H1 (cell line): ENCODE results near the gene MYO16. TPM values are rescaled to one million over a fixed set of nuclear protein-coding genes. Genes with fewer than 3 reads are reported as not detected.

ENCODE experiments used
- CTCF ChIA-PET: fragments of 300-600 bp; sonication (Branson Sonifier 250); formaldehyde crosslinking; loops from one replicate; lab custom pipeline; 2021; ENCODE audit not compliant: partially characterized antibody; lab: Charles Lee
- POLR2A ChIA-PET: fragments of 300-600 bp; sonication (Branson Sonifier 250); formaldehyde crosslinking; loops from one replicate; lab custom pipeline; 2021; ENCODE audit warnings: inconsistent platforms; ENCODE audit not compliant: partially characterized antibody; lab: Charles Lee
- DNase-seq, 2 experiments: peaks; one replicate each; pipeline versions ENCODE4 v3.0.0 to v3.0.0-alpha.2; 2010 to 2022; ENCODE audit warnings: low spot score in 2 of 2, low read depth in 1 of 2, mixed read lengths in 1 of 2
- FAIRE-seq: peaks from 2 replicates; lab custom pipeline; 2011; peaks lifted over from hg19 to GRCh38; lab: Jason Lieb, UNC
- H2AFZ ChIP-seq: 2 replicates; pipeline ENCODE4 v1.8.1; 2012; ENCODE audit warnings: low read length, inconsistent platforms
- H2AK5ac ChIP-seq: 2 replicates; pipeline ENCODE4 v1.6.1; 2013; ENCODE audit warnings: low read depth, low read length
- H2BK120ac ChIP-seq: replicated peaks from 2 replicates; pipeline ENCODE3; 2013; ENCODE audit warnings: low read depth, low read length, inconsistent platforms
- H2BK12ac ChIP-seq: 2 replicates; pipeline ENCODE4 v1.6.1; 2013; ENCODE audit warnings: low read depth, low read length
- H2BK15ac ChIP-seq: 2 replicates; pipeline ENCODE4 v1.6.1; 2013; ENCODE audit warnings: low read length
- H2BK20ac ChIP-seq: 2 replicates; pipeline ENCODE4 v1.6.1; 2013; ENCODE audit warnings: low read length
- H2BK5ac ChIP-seq: 2 replicates; pipeline ENCODE4 v1.6.1; 2013; ENCODE audit warnings: low read depth, low read length
- H3K14ac ChIP-seq: 2 replicates; pipeline ENCODE4 v1.6.1; 2013; ENCODE audit warnings: inconsistent platforms; ENCODE audit not compliant: insufficient read length
- H3K18ac ChIP-seq: 2 replicates; pipeline ENCODE4 v1.6.1; 2013; ENCODE audit warnings: low read length; ENCODE audit errors: extremely low read depth
- H3K23ac ChIP-seq: 2 replicates; pipeline ENCODE4 v1.6.1; 2013; ENCODE audit warnings: inconsistent platforms; ENCODE audit not compliant: insufficient read length
- H3K23me2 ChIP-seq: 2 replicates; pipeline ENCODE4 v1.6.1; 2013; ENCODE audit warnings: low read depth, low read length
- H3K27ac ChIP-seq: 2 replicates; pipeline ENCODE4 v1.6.1; 2011; ENCODE audit warnings: low read depth, low read length, inconsistent platforms
- H3K27me3 ChIP-seq, 4 experiments: replicated peaks in 1 of 4; 1 replicate in 1 of 4; 2 replicates in 3 of 4; pipeline versions ENCODE4 v1.6.1 to v1.8.1; 2011 to 2013; ENCODE audit warnings: low read length in 3 of 4, mild to moderate bottlenecking in 3 of 4, inconsistent platforms in 2 of 4, mixed read lengths in 2 of 4, moderate library complexity in 1 of 4; ENCODE audit not compliant: control insufficient read depth in 3 of 4, insufficient read depth in 3 of 4; ENCODE audit errors: extremely low read depth in 1 of 4
- H3K36me3 ChIP-seq, 4 experiments: 2 replicates each; pipeline versions ENCODE4 v1.6.1 to v1.8.1; 2011 to 2013; ENCODE audit warnings: mild to moderate bottlenecking in 4 of 4, low read length in 3 of 4, moderate library complexity in 2 of 4, control low read depth in 1 of 4, inconsistent platforms in 1 of 4; ENCODE audit not compliant: insufficient read depth in 4 of 4, control insufficient read depth in 2 of 4
- H3K4ac ChIP-seq: replicated peaks from 2 replicates; pipeline ENCODE3; 2013; ENCODE audit warnings: low read length, low read depth, mixed read lengths, inconsistent platforms; ENCODE audit not compliant: insufficient read length
- H3K4me1 ChIP-seq, 4 experiments: replicated peaks in 1 of 4; 1 replicate in 1 of 4; 2 replicates in 3 of 4; pipeline versions ENCODE4 v1.6.1 to v1.8.1; 2011 to 2013; ENCODE audit warnings: low read length in 3 of 4, inconsistent platforms in 2 of 4, mixed read lengths in 1 of 4; ENCODE audit not compliant: insufficient read depth in 4 of 4, control insufficient read depth in 3 of 4
- H3K4me2 ChIP-seq, 2 experiments: 2 replicates each; pipeline versions ENCODE4 v1.6.1 to v1.8.1; 2011 to 2013; ENCODE audit warnings: low read depth in 2 of 2, low read length in 2 of 2, control low read depth in 1 of 2, inconsistent platforms in 1 of 2, mild to moderate bottlenecking in 1 of 2; ENCODE audit not compliant: insufficient read depth in 1 of 2
- H3K4me3 ChIP-seq, 4 experiments: fragments of 200-600, 300-600 bp in 1 of 4; sonication (generic), shearing (Covaris generic), sonication (Bioruptor Twin) in 1 of 4; 2 replicates each; pipeline versions ENCODE4 v1.5.1 to v1.8.1; 2011 to 2016; ENCODE audit warnings: low read length in 4 of 4, low read depth in 3 of 4, control low read depth in 2 of 4, inconsistent platforms in 2 of 4, mild to moderate bottlenecking in 2 of 4, mixed read lengths in 1 of 4, moderate library complexity in 1 of 4; ENCODE audit not compliant: insufficient read depth in 2 of 4; ENCODE audit errors: extremely low read depth in 1 of 4
- H3K56ac ChIP-seq: replicated peaks from 2 replicates; pipeline ENCODE3; 2013; ENCODE audit warnings: low read depth, mild to moderate bottlenecking, mixed read lengths, low read length, inconsistent platforms; ENCODE audit not compliant: insufficient read length
- H3K79me1 ChIP-seq: 2 replicates; pipeline ENCODE4 v1.6.1; 2013; ENCODE audit warnings: low read depth, low read length, control low read depth
- H3K79me2 ChIP-seq, 2 experiments: 2 replicates each; pipeline versions ENCODE4 v1.6.1 to v1.8.1; 2012 to 2013; ENCODE audit warnings: low read length in 2 of 2, mild to moderate bottlenecking in 2 of 2, inconsistent platforms in 1 of 2; ENCODE audit not compliant: insufficient read depth in 2 of 2, control insufficient read depth in 1 of 2
- H3K9ac ChIP-seq, 4 experiments: replicated peaks in 1 of 4; 1 replicate in 1 of 4; 2 replicates in 3 of 4; pipeline versions ENCODE4 v1.6.1 to v1.8.1; 2011 to 2013; ENCODE audit warnings: low read depth in 3 of 4, low read length in 3 of 4, control low read depth in 2 of 4, mild to moderate bottlenecking in 2 of 4, moderate library complexity in 2 of 4, inconsistent platforms in 1 of 4; ENCODE audit errors: extremely low read depth in 1 of 4
- H3K9me3 ChIP-seq, 2 experiments: 2 replicates each; pipeline versions ENCODE4 v1.6.1 to v1.8.1; 2012 to 2013; ENCODE audit warnings: mild to moderate bottlenecking in 2 of 2, moderate library complexity in 2 of 2, control low read depth in 1 of 2, inconsistent platforms in 1 of 2, low read depth in 1 of 2, low read length in 1 of 2, mixed read lengths in 1 of 2; ENCODE audit not compliant: insufficient read depth in 2 of 2
- H4K20me1 ChIP-seq, 2 experiments: replicated peaks in 1 of 2; 2 replicates each; pipeline versions ENCODE3 to v1.8.1; 2011 to 2013; ENCODE audit warnings: inconsistent platforms in 2 of 2, low read length in 2 of 2, mild to moderate bottlenecking in 1 of 2; ENCODE audit not compliant: insufficient read depth in 2 of 2, control insufficient read depth in 1 of 2
- H4K5ac ChIP-seq: 2 replicates; pipeline ENCODE4 v1.6.1; 2013; ENCODE audit warnings: low read length, low read depth, mixed read lengths, inconsistent platforms; ENCODE audit not compliant: insufficient read length
- H4K8ac ChIP-seq: 2 replicates; pipeline ENCODE4 v1.8.0; 2013; ENCODE audit warnings: mild to moderate bottlenecking, moderate library complexity, low read length, inconsistent platforms; ENCODE audit not compliant: insufficient read depth; ENCODE audit errors: extremely low read depth
- H4K91ac ChIP-seq: replicated peaks from 2 replicates; pipeline ENCODE3; 2013; ENCODE audit warnings: low read length, mixed read lengths, inconsistent platforms; ENCODE audit not compliant: insufficient read length
- BRCA1 ChIP-seq: IDR thresholded peaks from 2 replicates; pipeline ENCODE4 v1.6.1; 2012; ENCODE audit warnings: low read depth, low read length, improper control_type of control experiment
- GTF2F1 ChIP-seq: IDR thresholded peaks from 2 replicates; pipeline ENCODE4 v1.6.1; 2012; ENCODE audit warnings: low read depth, low read length, improper control_type of control experiment, borderline replicate concordance
- HDAC2 ChIP-seq, 2 experiments: fragments of 300-600 bp in 1 of 2; sonication (generic) in 1 of 2; IDR thresholded peaks; 2 replicates each; pipeline ENCODE4 v1.6.1; 2011 to 2012; ENCODE audit warnings: low read depth in 2 of 2, low read length in 2 of 2, mild to moderate bottlenecking in 2 of 2, moderate library complexity in 2 of 2, borderline replicate concordance in 1 of 2, inconsistent platforms in 1 of 2
- HDAC6 ChIP-seq: IDR thresholded peaks from one replicate; pipeline ENCODE4 v1.7.1; 2012; ENCODE audit warnings: low read depth, mild to moderate bottlenecking, inconsistent platforms, low read length, moderate library complexity
- JUN ChIP-seq: IDR thresholded peaks from 2 replicates; pipeline ENCODE4 v1.6.1; 2011; ENCODE audit warnings: low read depth, mild to moderate bottlenecking, improper control_type of control experiment, low read length
- MAX ChIP-seq: IDR thresholded peaks from 2 replicates; pipeline ENCODE4 v1.6.1; 2012; ENCODE audit warnings: inconsistent platforms
- NRF1 ChIP-seq: IDR thresholded peaks from 2 replicates; pipeline ENCODE4 v1.6.1; 2011; ENCODE audit warnings: mild to moderate bottlenecking, low read depth, low read length, improper control_type of control experiment
- PHF8 ChIP-seq: fragments of 200-600 bp; sonication (generic); conservative IDR thresholded peaks from 2 replicates; pipeline ENCODE4 v1.7.1; 2012; ENCODE audit warnings: low read depth, mild to moderate bottlenecking, inconsistent platforms, low read length, moderate library complexity
- POU5F1 ChIP-seq: IDR thresholded peaks from 2 replicates; pipeline ENCODE4 v1.6.1; 2011; ENCODE audit warnings: low read depth, mild to moderate bottlenecking, low read length, moderate library complexity
- SIN3A ChIP-seq, 2 experiments: IDR thresholded peaks in 1 of 2; conservative IDR thresholded peaks in 1 of 2; 2 replicates each; pipeline ENCODE4 v1.6.1; 2011 to 2012; ENCODE audit warnings: low read length in 2 of 2, improper control_type of control experiment in 1 of 2, low read depth in 1 of 2, mild to moderate bottlenecking in 1 of 2
- TAF1 ChIP-seq: IDR thresholded peaks from 2 replicates; pipeline ENCODE4 v1.6.1; 2011; ENCODE audit warnings: mild to moderate bottlenecking, low read depth, low read length
- TEAD4 ChIP-seq: IDR thresholded peaks from 2 replicates; pipeline ENCODE4 v1.6.1; 2012; ENCODE audit warnings: low read depth, low read length, inconsistent platforms, mixed read lengths
- WGBS, 2 experiments: shearing (Covaris generic) in 1 of 2; methylation state at CpG; one replicate each; pipeline versions ENCODE4 v1.1.6 to v1.1.7; 2013 to 2015; ENCODE audit warnings: low lambda C conversion rate in 2 of 2, mixed read lengths in 2 of 2, inconsistent platforms in 1 of 2, low coverage in 1 of 2, missing lambda C conversion rate in 1 of 2; ENCODE audit not compliant: insufficient replicate concordance in 2 of 2, insufficient coverage in 1 of 2, insufficient read length in 1 of 2; ENCODE audit errors: extremely low coverage in 1 of 2, missing lambda C conversion rate in 1 of 2; 5-methylcytosine and 5-hydroxymethylcytosine counted together
- polyA plus RNA-seq, 7 experiments: library from polyadenylated mRNA; depleted of rRNA in 3 of 7; stranded (reverse) in 5 of 7; unstranded in 2 of 7; fragments of >200 nt in 5 of 7; fragments of 200-250 nt in 2 of 7; gene quantifications; 1 replicate in 5 of 7; 2 replicates in 1 of 7; 4 replicates in 1 of 7; pipeline versions ENCODE4 v1.2.1 to v1.2.3, GENCODE V29; 2011 to 2013; ENCODE audit warnings: missing spikeins in 2 of 7, mixed read lengths in 2 of 7
- total RNA-seq: library from RNA; stranded (reverse); fragmentation: NEBNext Ultra II Directional; extraction: Animal tissue kit (Norgen Biotek cat#: 25700); gene quantifications from 2 replicates; pipeline ENCODE4 v1.2.1, GENCODE V29; 2021

MYO16 gene
- total and polyA plus RNA-seq, 2 of the 8 experiments (the other 6 are each of a cell fraction or from before 2014, with no cell fraction given): 0.02 to 0.22 TPM

DNA sequence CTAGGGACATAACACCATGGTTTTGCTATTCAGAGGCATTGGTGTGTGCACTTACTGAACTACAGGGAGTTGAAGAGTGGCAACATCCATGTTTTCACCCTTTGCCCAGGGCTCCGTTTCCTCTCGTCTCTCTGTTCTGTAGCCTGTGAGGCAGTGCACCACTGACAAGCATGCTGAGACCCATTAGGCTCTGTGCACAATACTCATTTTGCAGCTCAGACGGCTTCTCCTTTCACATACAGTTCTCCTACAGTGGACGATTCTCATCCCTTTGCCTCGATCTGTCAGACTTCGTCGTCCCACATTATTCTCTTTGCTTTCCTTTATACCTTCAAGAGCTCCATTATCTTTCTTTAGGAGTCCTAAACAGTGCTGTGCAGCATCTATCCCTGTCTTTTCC, 403.7 kb downstream of the MYO16 start:
- FAIRE-seq (no peak), DNase-seq (no peak)
- Histone ChIP-seq H2BK20ac (no peak overlapping the region), H3K4me3 (no peak overlapping the region), H2BK5ac (no peak overlapping the region), H4K8ac (no peak overlapping the region), H3K27ac (no peak overlapping the region), H3K23ac (no peak overlapping the region), H3K79me2 (no peaks in the 10 kb centered on the region), H3K23me2 (no peaks in the 10 kb centered on the region), H2BK120ac (no peak overlapping the region), H3K9ac (no peak overlapping the region), H3K18ac (no peak overlapping the region), H3K9me3 (no peaks in the 10 kb centered on the region), H3K79me1 (no peaks in the 10 kb centered on the region), H3K4me2 (no peak overlapping the region), H3K36me3 (no peaks in the 10 kb centered on the region), H3K4me1 (no peaks in the 10 kb centered on the region), H3K4ac (no peak overlapping the region), H3K56ac (no peak overlapping the region), H2BK12ac (no peak overlapping the region), H3K14ac (no peak overlapping the region), H2AK5ac (no peak overlapping the region), H3K27me3 (no peaks in the 10 kb centered on the region), H2AFZ (no peak overlapping the region), H4K20me1 (no peaks in the 10 kb centered on the region), H2BK15ac (no peak overlapping the region), H4K91ac (no peak overlapping the region), H4K5ac (no peak overlapping the region)
- ChIA-PET CTCF (interaction anchor here (0.5 to 1.6 kb wide), 3 partner anchors 103 to 382 kb away, joined by 3 read pairs; no protein-coding TSS in a partner anchor), POLR2A (no interaction called here)
- WGBS, 2 experiments: 93% methylated on average over 7 of the region's 7 CpGs; no CpG with 5 or more reads in 1 of the 2 experiments
- no peak for TF ChIP-seq NRF1
- no peak for TF ChIP-seq BRCA1
- no peak for TF ChIP-seq GTF2F1
- no peak for TF ChIP-seq PHF8
- TF ChIP-seq TAF1: no peak
- TF ChIP-seq MAX: no peak
- TF ChIP-seq TEAD4: no peak
- TF ChIP-seq JUN: no peak
- no peak for TF ChIP-seq HDAC6
- TF ChIP-seq HDAC2 (IDR thresholded peaks at IDR 0.05; ENCODE audit: borderline replicate concordance in 1 of 2, low read depth in 2 of 2, low read length in 2 of 2): no peak
- TF ChIP-seq SIN3A (conservative IDR thresholded peaks at IDR 0.05 in 1 of 2, IDR thresholded peaks at IDR 0.05 in 1 of 2; ENCODE audit: low read depth in 1 of 2, low read length in 2 of 2): no peak
- no peak for TF ChIP-seq POU5F1
